Measurements from ENCODE around the gene NLRP3.
"Not testable (repeated sequence)": the region's sequence is repeated elsewhere in the genome, so short reads cannot be mapped to it uniquely, and the experiment has no call there.

Gene NLRP3

DNA sequence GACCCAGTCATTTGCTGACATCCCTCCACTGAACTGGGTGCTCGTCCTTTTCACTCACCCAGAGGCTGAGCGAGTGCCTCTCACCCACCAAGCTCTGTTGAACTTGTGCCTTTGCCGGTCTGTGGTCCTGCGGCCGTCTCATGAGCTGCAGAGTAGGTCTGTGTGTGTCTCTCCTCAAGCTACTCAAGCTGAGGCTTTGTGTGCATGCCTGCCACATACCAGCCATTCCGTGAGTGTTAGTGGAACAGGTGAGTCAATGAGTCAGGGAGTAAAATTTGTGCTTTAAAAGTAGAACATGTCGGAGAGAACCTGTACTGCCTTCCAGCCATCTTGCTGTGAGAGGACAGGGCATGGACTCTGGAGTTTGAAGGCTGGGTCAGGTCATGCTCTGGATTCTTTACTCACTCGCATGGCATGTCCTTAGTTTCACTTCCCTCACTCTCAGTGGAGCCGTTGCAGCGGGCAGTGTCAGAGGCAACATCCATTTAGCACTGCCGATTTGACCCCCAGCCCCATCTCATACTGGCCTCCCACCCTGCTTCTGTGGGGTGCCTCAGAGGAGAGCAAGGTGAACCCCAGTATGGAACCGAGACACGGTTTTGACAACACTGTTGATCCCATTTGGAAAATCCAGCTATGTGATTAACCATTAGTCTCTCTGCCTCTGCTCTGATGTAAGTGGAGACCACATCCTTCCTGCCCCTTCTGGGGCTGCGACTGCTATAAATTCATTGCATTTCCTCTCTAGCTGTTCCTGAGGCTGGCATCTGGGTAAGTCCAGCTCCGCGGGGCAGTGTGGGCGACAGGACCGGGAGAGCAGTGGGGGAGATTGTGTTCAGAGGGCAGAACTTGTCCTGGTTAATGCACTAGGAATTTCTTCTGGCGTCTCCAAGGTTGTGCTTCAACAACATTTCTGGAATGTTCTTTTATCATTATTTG is at the start of gene NLRP3:
TSS of gene NLRP3 (plus strand) at position 751 of the 939 bp plus-strand sequence. CDS start 2,628 bp downstream, outside the sequence.
- DNase-seq = no peak

DNA sequence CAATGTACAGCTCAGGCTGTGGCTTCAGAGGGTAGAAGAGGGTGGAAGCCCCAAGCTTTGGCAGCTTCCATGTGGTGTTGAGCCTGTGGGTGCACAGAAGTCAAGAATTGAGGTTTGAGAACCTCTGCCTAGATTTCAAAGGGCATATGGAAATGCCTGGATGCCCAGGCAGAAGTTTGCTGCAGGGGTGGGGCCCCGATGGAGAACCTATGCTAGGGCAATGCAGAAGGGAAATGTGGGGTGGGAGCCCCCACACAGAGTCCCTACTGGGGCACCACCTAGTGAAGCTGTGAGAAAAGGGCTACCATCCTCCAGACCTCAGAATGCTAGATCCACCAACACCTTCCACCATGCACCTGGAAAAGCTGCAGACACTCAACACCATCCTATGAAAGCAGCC is 49.6 kb upstream of the NLRP3 start:
- not testable (repeated sequence) for DNase-seq

DNA sequence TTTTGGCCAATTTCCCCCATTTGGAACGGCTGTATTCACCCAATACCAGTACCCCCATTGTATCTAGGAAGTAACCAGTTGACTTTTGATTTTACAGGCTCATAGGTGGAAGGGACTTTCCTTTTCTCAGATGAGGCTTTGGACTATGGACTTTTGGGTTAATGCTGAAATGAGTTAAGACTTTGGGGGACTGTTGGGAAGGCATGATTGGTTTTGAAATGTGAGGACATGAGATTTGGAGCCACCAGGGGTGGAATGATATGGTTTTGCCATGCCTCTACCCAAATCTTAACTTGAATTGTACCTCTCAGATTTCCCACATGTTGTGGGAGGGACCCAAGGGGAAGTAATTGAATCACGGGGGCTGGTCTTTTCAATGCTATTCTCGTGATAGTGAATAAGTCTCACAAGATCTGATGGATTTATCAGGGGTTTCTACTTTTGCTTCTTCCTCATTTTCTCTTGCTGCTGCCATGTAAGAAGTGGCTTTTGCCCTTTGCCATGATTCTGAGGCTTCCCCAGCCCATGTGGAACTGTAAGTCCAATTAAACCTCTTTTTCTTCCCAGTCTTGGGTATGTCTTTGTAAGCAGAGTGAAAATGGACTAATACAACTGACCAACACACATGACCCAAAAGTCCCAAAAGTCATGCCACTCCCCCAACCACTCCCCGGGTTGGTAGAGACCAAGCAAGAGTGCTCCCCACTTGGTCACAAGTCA is 48.9 kb upstream of the NLRP3 start:
- DNase-seq = no peak

DNA sequence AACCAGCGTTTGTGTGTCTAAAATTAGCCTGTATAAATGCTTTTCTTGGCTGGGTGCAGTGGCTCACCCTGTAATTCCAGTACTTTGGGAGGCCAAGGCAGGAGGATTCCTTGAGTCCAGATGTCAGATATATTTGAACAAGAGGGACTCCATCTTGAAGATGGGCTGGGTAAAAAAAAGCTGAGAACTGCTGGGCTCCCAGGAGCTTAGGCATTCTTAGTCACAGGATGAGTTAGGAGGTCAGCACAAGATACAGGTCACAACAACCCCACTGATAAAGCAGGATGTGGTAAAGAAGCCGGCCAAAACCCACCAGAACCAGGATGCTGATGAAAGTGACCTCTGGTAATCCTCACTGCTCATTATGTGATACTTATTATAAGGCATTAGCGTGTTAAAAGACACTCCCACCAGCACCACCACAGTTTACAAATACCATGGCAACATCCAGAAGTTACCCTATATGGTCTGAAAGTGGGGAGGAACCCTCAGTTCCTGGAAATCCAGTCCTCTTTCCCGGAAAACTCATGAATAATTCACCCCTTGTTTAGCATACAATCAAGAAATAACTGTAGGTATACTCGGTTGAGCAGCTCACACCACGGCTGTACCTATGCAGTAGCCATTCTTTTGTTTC is 48.1 kb upstream of the NLRP3 start:
- no peak for DNase-seq

DNA sequence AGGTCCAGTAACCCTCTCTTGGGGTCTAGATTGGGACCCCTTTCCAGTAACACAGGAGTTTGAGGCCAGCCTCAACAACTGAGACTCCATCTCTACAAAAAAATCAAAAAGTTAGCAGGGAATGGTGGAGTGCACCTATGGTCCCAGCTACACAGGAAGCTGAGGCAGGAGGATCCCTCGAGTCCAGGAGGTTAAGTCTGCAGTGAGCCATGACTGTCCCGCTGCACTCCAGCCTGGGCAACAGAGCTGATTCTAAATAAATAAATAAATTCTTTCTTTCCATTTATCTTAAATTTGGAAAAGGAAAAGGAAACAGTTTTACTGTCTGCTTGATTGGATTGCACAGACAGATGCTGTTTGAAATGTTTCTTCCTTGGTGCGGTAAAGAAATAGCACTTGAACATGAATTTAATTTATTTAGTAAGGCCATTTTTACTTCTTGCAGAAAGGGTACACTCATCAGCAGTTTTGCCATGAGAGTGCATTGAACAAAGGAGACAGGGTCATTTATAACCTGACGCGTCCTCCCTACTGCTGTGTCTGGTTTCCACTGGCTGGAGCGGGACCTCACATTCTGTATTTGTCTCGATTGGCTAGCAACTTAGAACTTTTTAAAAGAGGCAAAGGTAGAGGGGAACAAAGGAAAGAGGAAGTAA is 47.4 kb upstream of the NLRP3 start:
- DNase-seq = no peak

DNA sequence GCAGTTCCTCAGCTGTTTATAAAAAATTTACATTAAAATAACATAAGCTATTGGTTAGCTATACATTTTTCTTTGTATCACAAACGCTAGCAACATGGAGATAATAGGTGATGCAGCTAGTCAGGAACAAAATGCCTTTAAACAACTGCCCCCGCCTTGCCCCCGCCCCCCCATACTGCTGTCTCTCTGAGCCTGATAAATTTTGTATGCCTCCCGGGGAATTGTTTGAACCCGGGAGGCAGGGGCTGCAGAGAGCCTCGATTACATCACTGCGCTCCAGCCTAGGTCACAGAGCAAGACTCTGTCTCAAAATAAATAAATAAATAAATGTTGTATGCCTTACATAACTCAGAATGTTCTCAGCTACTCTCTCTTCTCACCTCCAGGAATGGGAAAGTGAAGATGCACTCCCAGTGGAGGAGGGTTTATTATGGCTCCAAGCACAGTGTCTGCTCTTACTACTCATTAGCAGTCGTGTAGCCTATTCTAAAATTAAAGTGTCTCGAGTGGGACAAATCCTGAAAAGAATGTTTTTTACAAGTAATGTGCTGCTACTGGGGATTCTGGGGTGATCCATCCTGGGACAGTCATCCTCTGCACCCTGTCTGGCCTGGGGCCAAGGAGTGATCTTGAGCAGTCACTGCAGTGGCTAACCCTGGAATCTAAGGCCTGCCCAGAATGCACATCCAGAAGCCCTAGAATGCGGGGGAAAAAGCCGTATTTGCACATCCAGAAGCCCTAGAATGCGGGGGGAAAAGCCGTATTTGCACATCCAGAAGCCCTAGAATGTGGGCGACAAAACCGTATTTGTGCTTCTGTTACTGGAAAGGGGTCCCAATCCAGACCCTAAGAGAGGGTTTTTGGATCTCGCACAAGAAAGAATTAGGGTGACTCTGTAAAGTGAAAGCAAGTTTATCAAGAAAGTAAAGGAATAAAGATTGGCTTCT is 44.9 kb upstream of the NLRP3 start:
- no peak for DNase-seq

DNA sequence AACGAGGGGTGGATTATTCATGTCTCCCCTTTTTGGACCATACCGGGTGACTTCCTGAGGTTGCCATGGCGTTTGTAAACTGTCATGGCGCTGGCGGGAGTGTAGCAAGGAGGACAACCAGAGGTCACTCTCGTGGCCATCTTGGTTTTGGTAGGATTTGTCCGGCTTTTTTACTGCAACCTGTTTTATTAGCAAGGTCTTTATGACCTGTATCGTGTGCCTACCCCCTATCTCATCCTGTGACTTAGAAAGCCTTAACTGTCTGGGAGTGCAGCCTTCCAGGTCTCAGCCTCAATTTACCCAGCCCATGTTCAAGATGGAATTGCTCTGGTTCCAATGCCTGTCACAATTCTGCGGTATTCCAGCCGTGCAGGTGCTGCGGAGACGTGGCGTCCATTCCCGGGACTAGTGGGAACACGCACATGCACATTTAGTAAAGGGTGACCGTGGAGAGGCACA is 44.1 kb upstream of the NLRP3 start:
- no peak for DNase-seq

DNA sequence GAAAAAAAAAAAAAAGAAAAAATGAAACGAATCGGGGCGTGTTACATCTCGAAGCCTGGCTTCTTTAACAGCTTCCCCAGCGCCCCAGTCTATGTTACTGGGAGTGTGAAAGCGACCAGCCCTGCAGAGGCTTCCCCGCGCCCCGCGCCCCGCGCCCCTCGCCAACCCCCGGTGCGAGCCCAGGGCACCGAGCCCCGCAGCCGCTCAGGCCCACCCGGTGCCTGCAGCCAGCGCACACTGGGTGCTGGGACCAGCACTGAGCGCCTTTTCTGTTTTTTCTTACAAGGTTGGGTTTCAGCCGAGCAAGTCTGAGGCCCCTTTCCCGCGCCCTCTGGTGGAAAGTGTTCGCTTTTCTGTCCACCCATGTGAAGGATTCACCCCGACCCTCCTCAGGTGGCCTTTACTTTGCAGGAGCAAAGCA is 42.2 kb upstream of the NLRP3 start:
- DNase-seq = peak; percentile 49

DNA sequence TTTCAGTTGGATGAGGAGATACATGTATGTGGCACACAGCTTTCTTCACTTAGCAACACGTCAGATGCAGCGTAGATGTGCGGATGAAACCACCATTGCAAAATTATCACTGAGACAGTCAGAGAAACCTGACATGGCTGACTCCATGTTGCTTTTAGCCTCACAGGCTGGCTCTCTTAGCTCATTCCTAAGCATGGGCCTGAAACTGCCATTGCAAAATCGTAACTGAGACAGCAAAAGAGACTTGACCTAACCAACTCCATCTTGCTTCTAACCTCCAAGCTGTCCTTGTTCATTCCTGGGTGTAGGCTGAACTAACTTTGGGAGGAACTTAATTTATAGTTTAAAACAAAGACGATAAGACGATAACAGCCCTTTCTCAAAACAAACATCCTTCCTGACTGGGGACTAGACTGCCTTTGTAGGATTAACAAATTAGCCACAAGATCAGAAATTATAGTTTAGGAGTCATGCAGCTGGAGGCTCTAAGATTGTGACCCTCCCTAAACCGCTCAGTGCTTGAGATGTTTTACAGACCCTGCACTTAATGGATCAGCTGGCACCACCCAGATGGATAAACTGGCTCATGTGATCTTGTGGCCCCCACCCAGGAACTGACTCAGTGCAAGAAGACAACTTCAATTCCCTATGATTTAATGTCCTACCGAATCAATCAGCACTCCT is 41.2 kb upstream of the NLRP3 start:
- not testable (repeated sequence) for DNase-seq

DNA sequence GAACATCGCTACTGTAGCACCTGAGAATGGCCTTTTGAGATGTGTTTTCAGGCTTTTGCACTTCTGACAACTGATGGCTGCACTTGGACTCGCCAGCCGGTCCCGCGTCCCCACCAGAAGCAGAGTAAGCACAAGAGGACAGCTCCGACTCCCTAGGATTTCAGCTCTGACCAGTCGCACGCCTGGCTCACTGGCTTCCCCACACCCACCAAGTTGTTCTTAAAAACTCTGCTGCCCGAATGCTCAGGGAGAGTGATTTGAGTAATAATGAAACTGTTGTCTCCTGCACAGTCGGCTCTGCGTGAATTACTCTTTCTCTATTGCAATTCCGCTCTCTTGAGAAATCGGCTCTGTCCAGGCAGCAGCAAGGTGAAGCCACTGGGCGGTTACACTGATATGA is 40.2 kb upstream of the NLRP3 start:
- no peak for DNase-seq

DNA sequence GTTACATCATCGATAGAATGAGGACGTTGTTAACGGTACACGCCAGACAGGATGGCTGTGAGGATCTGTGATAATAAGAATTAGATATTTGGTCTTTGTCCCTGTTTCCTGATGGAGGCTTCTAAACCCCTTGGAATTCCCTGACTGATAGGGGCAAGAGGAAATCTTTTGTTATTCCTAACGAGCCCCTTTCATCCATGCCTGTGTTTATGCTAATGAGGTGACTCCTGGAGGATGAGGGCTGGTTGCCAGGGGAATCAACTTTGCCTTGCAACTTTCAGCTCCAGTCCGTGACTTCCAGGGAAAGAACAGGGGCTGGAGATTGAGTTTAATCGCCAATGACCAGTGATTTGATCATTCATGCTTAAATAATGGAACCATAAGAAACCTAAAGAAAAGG is 39.3 kb upstream of the NLRP3 start:
- DNase-seq = no peak

DNA sequence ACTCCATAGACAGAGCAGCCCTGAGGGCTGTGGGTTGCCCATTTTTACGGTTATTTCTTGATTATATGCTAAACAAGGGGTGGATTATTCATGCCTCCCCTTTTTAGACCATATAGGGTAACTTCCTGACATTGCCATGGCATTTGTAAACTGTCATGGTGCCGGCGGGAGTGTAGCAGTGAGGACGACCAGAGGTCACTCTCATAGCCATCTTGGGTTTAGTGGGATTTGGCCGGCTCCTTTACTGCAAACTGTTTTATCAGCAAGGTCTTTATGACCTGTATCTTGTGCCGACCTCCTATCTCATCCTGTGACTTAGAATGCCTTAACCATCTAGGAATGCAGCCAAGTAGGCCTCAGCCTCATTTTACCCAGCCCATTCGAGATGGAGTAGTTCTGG is 38.3 kb upstream of the NLRP3 start:
- not testable (repeated sequence) for DNase-seq

DNA sequence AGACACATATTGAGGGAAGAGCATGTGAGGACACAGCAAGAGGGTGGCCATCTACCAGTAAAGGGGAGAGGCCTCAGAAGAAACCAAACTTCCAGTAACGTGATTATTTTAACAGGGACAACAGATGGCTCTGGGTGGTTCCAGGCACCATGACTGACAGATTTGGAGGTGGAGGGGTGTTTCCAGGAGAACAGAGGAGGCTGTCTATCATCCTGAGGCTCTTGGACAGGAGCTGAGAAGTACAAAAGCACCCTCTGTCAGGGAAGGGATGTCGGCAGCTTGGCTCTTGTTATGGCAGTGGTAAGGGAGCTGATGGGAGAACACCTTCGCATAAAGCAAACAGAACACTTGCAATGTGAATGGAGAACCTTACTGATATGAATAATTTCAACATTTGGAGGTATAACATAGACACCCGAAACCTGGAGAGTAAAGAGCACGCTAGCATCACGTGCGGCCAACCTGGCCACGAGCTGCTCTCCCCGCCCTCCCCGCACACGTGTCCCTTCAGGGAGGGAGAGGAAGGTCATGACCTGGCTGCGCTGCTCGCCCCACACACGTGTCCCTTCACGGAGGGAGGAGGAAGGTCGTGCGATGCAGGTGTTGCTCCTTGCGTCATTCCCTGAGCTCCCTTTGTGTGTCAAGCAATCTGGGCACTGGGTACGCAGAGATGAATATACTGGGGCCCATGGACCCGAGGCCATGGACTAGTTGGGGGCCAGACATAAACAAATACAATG is 37.5 kb upstream of the NLRP3 start:
- no peak for DNase-seq

DNA sequence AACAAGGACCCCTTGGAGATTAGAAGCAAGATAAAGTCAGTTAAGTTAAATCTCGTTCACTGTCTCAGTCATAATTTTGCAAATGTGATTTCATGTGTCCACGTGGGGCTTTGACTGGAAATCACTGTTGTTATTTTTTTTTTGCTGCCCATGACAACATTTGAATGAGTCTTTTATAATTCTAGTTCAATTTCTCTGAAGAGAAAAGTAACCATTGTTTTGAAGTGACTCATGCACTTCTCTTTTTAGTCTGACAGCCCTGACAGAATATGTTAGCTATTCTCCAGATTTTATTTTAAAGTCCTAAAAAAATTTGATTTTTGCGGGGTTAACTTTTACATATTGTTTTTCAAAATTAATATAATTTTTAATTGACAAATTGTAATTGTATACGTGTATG is 30.7 kb upstream of the NLRP3 start:
- no peak for DNase-seq

DNA sequence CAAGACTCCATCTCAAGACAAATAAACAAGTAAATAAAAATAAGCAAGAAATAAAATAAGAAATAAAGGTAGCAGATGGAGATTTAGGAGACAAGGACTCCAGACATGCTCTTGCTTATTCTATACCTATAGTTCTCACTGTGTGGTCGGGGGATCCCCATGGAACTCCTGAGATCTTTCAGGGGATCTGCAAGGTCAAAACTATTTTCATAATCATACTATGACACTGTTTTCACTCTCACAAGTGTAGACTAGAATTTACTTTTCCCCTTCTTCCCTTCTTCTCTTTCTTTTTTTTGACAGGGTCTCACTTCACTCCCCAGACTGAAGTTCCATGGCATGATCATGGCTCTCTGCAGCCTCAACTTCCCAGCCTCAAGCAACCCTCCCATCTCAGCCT is 29.8 kb upstream of the NLRP3 start:
- DNase-seq = no peak

DNA sequence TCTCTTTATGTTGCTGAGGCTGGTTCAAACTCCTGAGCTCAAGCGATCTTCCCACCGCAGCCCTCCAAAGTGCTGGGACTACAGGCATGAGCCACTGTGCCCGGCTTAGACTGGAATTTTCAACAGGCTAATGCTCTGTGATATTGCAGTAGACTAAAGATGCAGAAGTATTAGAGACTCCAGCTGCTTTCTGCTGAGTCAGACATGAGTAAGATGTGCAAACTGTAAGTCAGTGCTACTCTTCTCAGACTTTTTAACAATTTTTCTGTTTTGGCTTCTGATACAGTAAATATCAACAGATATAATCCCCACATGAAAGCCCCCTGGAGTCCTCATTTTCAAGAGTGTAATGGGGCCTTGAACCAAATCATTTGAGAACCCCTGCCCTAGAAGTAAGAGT is 29.3 kb upstream of the NLRP3 start:
- no peak for DNase-seq

DNA sequence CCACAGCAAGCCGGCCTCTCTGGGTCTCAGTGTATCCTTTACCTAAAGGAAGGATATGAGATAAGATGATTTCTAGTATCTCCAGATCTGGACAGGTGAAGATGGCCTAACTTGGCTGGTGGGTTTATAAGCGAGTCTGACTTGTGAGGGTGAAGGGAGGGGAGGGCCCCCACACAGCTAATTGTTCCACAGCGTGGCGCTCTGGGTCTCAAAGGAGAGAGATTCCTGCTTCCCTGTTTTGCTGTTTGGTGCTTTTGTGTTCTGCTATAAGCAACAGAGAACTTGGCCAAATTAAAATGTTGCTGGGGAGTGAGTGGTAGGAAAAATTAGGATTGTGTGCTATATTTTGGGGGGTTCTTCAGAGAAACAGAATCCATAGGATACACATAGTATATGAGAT is 28.9 kb upstream of the NLRP3 start:
- no peak for DNase-seq

DNA sequence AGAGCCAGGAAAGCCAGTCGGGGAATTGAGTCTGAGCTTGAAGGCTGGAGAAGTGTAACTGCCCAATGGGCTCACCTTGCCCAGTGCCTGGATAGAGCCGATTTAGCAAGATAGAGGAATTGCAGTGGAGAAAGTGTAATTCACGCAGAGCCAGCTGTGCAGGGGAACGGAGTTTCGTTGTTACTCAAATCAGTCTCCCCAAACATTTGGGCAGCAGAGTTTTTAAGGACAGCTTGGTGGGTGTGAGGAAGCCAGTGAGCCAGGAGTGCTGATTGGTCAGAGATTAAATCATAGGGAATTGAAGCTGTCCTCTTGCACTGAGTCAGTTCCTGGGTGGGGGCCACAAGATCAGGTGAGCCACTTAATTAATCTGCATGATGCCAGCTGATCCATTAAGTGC is 28.4 kb upstream of the NLRP3 start:
- no peak for DNase-seq

DNA sequence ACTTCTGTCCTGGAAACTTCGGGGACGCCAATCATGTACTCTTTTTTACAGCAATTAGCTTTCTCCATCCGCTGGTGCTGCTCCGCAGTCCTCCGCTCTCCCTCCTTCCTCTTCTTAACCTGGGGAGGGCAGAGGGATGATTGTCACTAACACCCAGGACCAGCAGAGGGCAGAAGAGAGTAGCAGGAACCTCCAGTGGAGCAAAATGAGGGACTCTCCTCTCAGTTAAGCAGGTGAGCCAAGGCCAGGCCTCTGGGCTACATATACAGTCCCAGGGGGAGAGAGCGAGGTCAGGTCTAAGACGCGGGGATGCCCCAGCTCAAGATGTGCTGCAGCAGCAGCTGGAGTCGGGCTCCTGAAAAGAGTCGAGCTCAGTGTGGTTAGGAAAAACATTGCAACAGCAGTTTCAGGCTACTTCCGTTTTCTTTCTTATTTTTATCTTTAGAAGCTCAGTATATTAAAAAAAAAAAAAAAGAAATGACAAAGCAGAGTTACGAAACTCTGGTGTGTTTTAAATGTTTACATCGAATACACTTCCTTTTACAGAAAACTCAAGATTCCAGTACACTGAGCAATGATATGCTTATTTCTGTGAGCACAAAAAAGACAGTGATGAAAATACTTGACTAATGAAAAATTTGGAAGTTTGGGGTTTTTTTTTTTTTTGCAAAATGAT is 25.7 kb upstream of the NLRP3 start:
- peak; percentile 71 for DNase-seq

DNA sequence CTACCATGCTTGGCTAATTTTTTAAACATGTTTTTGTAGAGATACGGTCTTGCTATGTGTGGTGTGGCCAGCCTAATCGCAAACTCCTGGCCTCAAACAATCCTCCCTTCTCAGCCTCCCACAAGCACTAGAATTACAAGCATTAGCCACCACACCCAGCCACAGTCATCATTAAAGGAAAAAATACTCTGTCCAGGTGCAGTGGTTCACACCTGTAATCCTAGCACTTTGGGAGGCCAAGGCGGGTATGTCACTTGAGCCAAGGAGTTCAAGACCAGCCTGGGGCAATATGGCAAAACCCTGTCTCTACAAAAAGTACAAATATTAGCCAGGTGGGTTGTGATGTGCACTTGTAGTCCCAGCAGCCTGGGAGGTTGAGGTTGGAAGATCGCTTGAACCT is 25.0 kb upstream of the NLRP3 start:
- no peak for DNase-seq

All from NCI-H69 (cell line).